A204.1 (cell line): ENCODE results near the gene PLAGL1.
A peak's percentile ranks its signal among the peaks of the same experiment; 100 is the strongest.
"Not testable (repeated sequence)": the region's sequence is repeated elsewhere in the genome, so short reads cannot be mapped to it uniquely, and the experiment has no call there.

Experiments
- FAIRE-seq: peaks from 2 replicates; lab custom pipeline; 2012; peaks lifted over from hg19 to GRCh38; lab: Jason Lieb, UNC

Gene PLAGL1

DNA sequence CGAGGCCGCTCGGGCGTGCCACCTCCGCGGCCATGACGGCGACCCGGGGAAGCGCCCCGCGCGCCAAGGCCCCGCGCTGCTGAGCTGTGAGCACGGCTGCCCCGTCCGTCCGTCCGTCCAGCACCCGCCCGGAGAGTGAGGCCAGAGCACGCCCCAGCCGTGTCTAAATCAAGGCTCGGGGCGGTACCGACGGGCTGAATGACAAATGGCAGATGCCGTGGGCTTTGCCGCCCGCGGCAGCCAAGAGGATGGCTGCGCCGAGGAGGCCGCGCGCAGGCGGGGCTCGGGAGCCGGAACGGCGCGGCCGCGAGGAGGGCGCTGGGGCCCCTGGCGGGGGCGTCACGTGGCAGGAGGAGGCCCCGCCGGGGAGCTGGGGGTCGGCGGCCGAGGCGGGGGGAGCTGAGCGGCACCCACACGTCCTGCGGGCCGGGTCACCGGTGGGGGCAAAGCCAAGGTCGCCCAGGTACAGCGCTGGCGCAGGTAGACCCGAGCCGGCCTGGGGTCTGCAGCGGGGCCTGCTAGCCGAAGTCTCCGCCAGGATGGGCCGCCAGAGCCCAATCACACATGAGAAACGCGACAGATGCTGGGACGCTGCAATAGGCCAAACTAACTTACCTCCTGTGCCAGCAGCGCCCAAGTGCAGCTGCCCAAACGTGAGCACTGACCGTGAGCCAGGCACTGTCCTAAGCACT is at the start of gene PLAGL1:
Gene PLAGL1, minus strand, starts transcription at position 140 of the 692 bp plus-strand sequence. CDS start 60,123 bp downstream, outside the sequence.
- FAIRE-seq = no peak

- no peak for FAIRE-seq
These were observed 47.3 kb upstream of the PLAGL1 start for GRCh38 chr6:144055121-144055931.

DNA sequence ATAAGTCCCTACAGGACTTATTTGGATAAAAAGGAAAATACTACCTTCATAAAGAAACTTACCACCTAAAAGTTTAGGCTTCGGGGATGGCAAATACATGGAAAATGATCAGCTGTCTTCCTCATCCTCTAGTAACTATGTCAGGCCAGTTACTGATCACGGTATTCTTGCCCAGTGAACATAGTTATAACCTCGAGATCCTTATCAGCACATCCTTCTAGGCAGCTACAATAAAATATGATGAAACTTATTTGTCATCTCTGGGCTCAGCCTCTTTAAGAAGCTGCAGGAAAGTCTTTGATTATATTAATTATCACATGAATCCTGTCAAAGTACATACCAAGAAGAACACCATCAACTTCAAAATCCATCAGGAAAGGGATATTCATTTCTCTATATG is 45.5 kb upstream of the PLAGL1 start:
- FAIRE-seq = no peak

DNA sequence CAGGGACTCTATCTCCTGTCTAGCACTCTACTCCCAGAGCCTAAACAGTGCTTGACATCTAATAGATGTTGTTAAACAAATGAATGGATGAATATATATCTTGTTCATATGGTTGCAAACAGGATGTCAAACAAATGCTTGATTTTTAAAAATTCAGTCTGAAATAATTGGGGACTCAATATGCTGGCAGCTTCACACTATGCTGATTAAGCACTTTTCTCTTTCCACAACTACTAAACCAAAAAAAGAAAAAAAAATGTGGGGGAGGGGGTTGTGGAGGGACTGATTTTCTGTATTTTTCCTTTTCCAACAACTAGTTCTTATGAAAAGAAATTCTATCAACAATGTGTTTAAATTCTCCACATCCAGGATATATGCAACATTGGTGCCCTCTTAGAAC is 44.4 kb upstream of the PLAGL1 start:
- FAIRE-seq = no peak

- no peak for FAIRE-seq
These were observed 41.3 kb upstream of the PLAGL1 start for GRCh38 chr6:144049386-144049785.

DNA sequence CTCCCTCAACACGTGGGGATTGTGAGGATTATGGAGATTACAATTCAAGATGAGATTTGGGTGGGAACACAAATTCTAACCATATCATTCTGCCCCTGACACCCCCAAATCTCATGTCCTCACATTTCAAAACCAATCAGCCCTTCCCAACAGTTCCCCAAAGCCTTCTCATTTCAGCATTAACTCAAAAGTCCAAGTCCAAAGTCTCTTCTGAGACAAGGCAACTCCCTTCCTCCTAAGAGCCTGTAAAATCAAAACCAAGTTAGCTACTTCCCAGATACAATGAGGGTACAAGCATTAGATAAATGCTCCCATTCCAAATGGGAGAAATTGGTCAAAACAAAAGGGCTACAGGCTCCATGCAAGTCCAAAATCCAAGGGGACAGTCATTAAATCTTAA is 39.6 kb upstream of the PLAGL1 start:
- FAIRE-seq = no peak

GRCh38 chr6:144046672-144047071 is 38.6 kb upstream of the PLAGL1 start:
- FAIRE-seq = not testable (repeated sequence)

GRCh38 chr6:144044989-144045388 is 36.9 kb upstream of the PLAGL1 start:
- not testable (repeated sequence) for FAIRE-seq

DNA sequence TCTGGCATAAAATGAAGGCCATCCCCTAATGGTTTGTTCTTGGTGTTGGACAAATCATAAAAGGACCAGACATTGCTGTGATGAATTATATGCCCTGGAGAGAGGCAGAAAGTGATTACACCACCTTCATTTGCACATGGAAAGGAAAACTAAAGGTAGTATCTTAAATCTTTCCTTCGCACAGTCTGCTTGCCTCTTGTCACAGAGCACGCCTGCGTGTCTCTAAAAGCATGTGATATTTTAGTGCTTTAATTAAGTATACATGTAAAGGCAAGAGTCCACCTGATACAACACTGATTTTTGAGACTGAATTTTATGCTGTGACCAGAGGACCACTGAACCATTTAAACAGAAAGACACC is 28.8 kb upstream of the PLAGL1 start:
- no peak for FAIRE-seq

- FAIRE-seq = no peak
These were observed 28.2 kb upstream of the PLAGL1 start for GRCh38 chr6:144036064-144036834.

DNA sequence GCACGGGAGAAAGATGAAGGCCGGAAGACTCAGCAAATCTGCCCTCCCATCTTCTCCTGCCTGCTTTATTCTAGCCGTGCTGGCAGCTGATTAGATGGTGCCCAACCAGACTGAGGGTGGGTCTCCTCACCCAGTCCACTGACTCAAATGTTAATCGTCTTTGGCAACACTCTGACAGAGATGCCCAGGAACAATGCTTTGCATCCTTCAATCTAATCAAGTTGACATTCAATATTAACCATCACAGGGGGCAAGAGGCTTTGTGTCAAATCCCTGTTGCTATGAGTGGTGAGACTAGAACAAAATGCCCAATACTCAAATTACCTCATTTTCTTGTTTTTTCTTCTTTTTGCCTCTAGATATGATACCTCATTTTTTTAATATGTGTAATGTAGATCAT is 27.4 kb upstream of the PLAGL1 start:
- no peak for FAIRE-seq

- FAIRE-seq = no peak
These were observed 26.0 kb upstream of the PLAGL1 start for GRCh38 chr6:144033816-144034735.

GRCh38 chr6:144029452-144029851 is 21.4 kb upstream of the PLAGL1 start:
- FAIRE-seq = no peak

DNA sequence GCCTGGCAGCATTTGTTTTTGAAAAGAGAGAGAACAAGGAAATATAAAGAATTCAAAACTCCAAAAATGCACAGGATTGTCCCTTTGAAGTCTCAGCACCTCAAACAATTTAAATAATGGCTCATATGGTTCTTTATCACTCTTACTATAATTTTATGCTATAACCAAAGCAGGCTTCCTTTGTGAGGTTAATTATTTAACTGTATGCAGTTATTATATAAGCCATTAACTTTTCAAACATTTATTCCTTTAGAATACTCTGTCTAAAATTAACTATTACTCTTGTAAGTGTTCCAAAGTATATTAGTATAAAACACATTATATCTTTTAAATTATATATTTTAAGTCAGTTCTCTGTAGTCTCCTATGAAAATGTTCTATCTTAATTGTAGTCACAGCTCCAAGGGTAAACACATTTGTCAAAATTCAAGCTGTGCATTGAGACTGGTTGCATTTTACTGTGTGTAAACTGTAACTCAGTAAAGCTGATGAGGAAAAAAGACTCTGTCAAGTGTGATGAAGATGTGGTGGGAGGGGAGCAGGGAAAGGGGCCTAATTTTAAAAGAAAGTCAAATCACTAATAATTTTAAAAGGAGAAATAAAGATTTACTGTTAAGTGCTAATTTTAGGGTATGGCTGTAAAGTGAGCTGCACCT is 20.0 kb upstream of the PLAGL1 start:
- FAIRE-seq = no peak

DNA sequence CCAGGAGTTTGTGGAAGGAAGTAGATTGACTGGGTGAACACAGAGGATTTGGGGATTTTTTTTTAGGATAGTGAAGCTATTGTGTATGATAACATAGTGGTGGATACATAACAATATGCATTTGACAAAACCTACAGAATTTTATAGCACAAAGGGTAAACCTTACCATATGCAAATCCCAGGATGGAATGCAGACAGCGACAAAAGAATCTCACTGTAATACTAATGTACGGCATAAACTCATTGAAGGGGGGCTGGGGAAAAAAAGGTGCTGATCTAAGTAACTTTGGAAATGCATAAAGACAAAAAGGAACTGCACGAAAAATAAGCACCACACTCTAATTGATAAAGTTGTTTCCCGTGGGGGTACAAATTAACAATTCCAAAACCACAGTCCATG is 15.2 kb upstream of the PLAGL1 start:
- no peak for FAIRE-seq

DNA sequence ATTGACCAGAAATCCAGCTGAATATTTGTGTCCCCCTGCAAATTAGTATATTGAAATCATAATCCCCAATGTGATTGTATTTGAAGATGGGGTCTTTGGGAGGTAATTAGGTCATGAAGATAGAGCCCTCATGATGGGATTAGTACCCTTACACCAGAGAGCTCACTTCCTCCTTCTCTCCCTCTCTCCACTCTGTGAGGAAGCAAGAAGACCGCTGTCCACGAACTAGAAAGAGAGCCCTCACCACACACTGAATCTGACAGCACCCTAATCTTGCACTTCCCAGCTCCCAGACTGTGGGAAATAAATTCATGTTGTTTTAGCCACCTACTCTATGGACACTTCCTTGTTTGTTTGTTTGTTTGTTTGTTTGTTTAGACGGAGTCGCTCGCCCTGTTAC is 11.9 kb upstream of the PLAGL1 start:
- no peak for FAIRE-seq

- FAIRE-seq = no peak
These were observed 9.4 kb upstream of the PLAGL1 start for GRCh38 chr6:144017166-144018094.

- FAIRE-seq = peak; percentile 91
These were observed 5.4 kb upstream of the PLAGL1 start for GRCh38 chr6:144013486-144013909.

DNA sequence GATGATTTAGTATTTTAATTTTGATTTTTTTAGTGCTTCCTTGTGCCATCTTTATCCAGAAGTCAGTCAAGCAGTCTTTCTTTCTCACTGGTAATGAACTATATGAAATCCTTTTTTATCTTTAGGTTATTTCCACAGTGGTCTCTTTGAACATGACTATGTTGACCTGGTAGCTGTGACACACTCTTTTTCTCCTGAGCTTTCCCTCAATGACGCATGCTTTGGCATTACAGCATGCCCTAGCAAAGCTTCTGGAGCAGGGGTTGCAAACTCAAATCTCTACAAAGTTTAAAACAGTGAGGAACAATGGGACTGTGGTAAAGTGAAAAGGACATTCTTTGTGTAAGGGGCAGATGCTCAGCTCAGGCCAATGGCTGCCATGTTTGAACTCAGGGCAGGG is 4.5 kb upstream of the PLAGL1 start:
- no peak for FAIRE-seq

DNA sequence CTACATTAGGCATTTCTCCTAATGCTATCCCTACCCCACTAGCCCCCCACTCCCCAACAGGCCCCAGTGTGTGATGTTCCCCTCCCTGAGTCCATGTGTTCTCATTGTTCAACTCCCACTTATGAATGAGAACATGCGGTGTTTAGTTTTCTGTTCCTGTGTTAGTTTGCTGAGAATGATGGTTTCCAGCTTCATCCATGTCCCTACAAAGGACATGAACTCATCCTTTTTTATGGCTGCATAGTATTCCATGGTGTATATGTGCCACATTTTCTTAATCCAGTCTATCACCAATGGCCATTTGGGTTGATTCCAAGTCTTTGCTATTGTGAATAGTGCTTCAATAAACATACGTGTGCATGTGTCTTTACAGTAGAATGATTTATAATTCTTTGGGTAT is 1.6 kb upstream of the PLAGL1 start:
- not testable (repeated sequence) for FAIRE-seq
